HCT116 (cell line): ENCODE measurements around the gene SIK1. TPM values are rescaled to one million over a fixed set of nuclear protein-coding genes. Genes with fewer than 3 reads are reported as not detected.
"Not testable (repeated sequence)": the region's sequence is repeated elsewhere in the genome, so short reads cannot be mapped to it uniquely, and the experiment has no call there.

Experiments
- ATAC-seq: fragments of 200-7000 bp; cut with Tn5 transposase; 2 replicates; pipeline ENCODE4 v1.9.1; 2020; ENCODE audit warnings: mild to moderate bottlenecking, moderate library complexity
- BruUV-seq: library from RNA; stranded (reverse); fragments of 400-500 nt; replicated peaks from 2 replicates; lab custom pipeline; 2021; lab: Mats Ljungman, UMichigan
- CTCF ChIA-PET: fragments of 300-600 bp; sonication (Branson Sonifier 250); formaldehyde crosslinking; loops from one replicate; lab custom pipeline; 2021; ENCODE audit warnings: antibody characterized with exemption; lab: Charles Lee
- POLR2A ChIA-PET: fragments of 300-600, 350-600 bp; sonication (Branson Sonifier 250); formaldehyde crosslinking; loops from one replicate; lab custom pipeline; 2021; ENCODE audit warnings: antibody characterized with exemption; lab: Charles Lee
- RAD21 ChIA-PET, 2 experiments: fragments of 300-600 bp; sonication (Branson Sonifier 250); formaldehyde crosslinking; loops; one replicate each; lab custom pipeline; 2023; ENCODE audit warnings: low total read pairs in 2 of 2; ENCODE audit not compliant: uncharacterized antibody in 2 of 2, unreplicated experiment in 2 of 2, low non-redundant PET in 1 of 2; lab: Charles Lee
- DNase-seq: peaks from one replicate; pipeline ENCODE4 v3.0.0-alpha.2; 2010; ENCODE audit warnings: low read depth, low spot score
- H2AFZ ChIP-seq: fragments of 200-600 bp; shearing (Covaris generic), sonication (generic); 2 replicates; pipeline ENCODE4 v1.6.1; 2017; ENCODE audit warnings: low read depth, mixed run types, mixed read lengths, antibody characterized with exemption, low read length; ENCODE audit not compliant: poor library complexity, severe bottlenecking
- H3K27ac ChIP-seq: 2 replicates; pipeline ENCODE4 v1.5.1; 2012; ENCODE audit warnings: low read depth, low read length
- H3K27me3 ChIP-seq: fragments of 200-600 bp; sonication (generic); 2 replicates; pipeline ENCODE4 v1.6.1; 2016; ENCODE audit warnings: mixed run types, low read length, mixed read lengths; ENCODE audit not compliant: insufficient read depth
- H3K36me3 ChIP-seq, 2 experiments: fragments of 200-500 bp in 1 of 2; fragments of 200-600 bp in 1 of 2; sonication (Bioruptor generic) in 1 of 2; sonication (generic) in 1 of 2; 2 replicates each; pipeline versions ENCODE4 v1.5.1 to v1.6.1; 2014 to 2016; ENCODE audit warnings: low read length in 2 of 2, inconsistent platforms in 1 of 2, mixed read lengths in 1 of 2, mixed run types in 1 of 2; ENCODE audit not compliant: insufficient read depth in 2 of 2, control insufficient read depth in 1 of 2
- H3K4me1 ChIP-seq, 2 experiments: fragments of 200-600 bp in 1 of 2; sonication (generic) in 1 of 2; 2 replicates each; pipeline versions ENCODE4 v1.5.1 to v1.6.1; 2012 to 2017; ENCODE audit warnings: low read length in 2 of 2, inconsistent platforms in 1 of 2, mild to moderate bottlenecking in 1 of 2, mixed read lengths in 1 of 2, mixed run types in 1 of 2, moderate library complexity in 1 of 2; ENCODE audit not compliant: insufficient read depth in 2 of 2, control insufficient read depth in 1 of 2
- H3K4me2 ChIP-seq: fragments of 200-600 bp; sonication (generic); 2 replicates; pipeline ENCODE4 v1.6.1; 2017; ENCODE audit warnings: mixed run types, low read length, mixed read lengths
- H3K4me3 ChIP-seq, 2 experiments: fragments of 200-600 bp in 1 of 2; sonication (generic) in 1 of 2; replicated peaks in 1 of 2; 2 replicates each; pipeline ENCODE4 v1.5.1; 2011 to 2016; ENCODE audit warnings: low read length in 2 of 2, control low read depth in 1 of 2, low read depth in 1 of 2, mild to moderate bottlenecking in 1 of 2, mixed read lengths in 1 of 2, mixed run types in 1 of 2
- H3K79me2 ChIP-seq: fragments of 200-600 bp; sonication (generic); 2 replicates; pipeline ENCODE4 v1.6.1; 2017; ENCODE audit warnings: mild to moderate bottlenecking, mixed run types, low read length, moderate library complexity, mixed read lengths; ENCODE audit not compliant: insufficient read depth
- H3K9ac ChIP-seq: fragments of 200-600 bp; sonication (generic); 2 replicates; pipeline ENCODE4 v1.6.1; 2016; ENCODE audit warnings: low read length, mixed read lengths
- H3K9me2 ChIP-seq: fragments of 200-600 bp; sonication (generic), shearing (Covaris generic); 2 replicates; pipeline ENCODE4 v1.6.1; 2017; ENCODE audit warnings: mixed run types, mild to moderate bottlenecking, moderate library complexity; ENCODE audit not compliant: insufficient read depth
- H3K9me3 ChIP-seq, 2 experiments: fragments of 200-500 bp in 1 of 2; fragments of 200-600 bp in 1 of 2; sonication (Bioruptor generic) in 1 of 2; sonication (generic) in 1 of 2; 2 replicates each; pipeline ENCODE4 v1.6.1; 2014 to 2017; ENCODE audit warnings: low read length in 2 of 2, mixed read lengths in 2 of 2, inconsistent platforms in 1 of 2, low read depth in 1 of 2, mild to moderate bottlenecking in 1 of 2, mixed run types in 1 of 2, moderate library complexity in 1 of 2; ENCODE audit not compliant: control insufficient read depth in 1 of 2, insufficient read depth in 1 of 2
- H4K20me1 ChIP-seq: fragments of 200-600 bp; sonication (generic), shearing (Covaris generic); 2 replicates; pipeline ENCODE4 v1.6.1; 2017; ENCODE audit warnings: mixed run types, mild to moderate bottlenecking, moderate library complexity; ENCODE audit not compliant: insufficient read depth
- intact Hi-C: fragments of 100-400 bp; cut with micrococcal nuclease; formaldehyde crosslinking; loops from 2 replicates; pipeline ENCODE4 v1.10.0; 2022
- total RNA-seq: library from RNA; stranded (reverse); gene quantifications from one replicate; pipeline ENCODE4 v1.2.1, GENCODE V29; 2021; ENCODE audit not compliant: unreplicated experiment

The SIK1 gene
- total RNA-seq, 1 experiment from 2014 or later, result 14.7 TPM

- not testable (repeated sequence) for DNase-seq
Measured at GRCh38 chr21:43382902-43383301, 44.0 kb downstream of the SIK1 start.

GRCh38 chr21:43380852-43381533 lies 45.9 kb downstream of the SIK1 start:
- H3K27ac ChIP-seq, H3K36me3 ChIP-seq, CTCF ChIA-PET, H3K9me2 ChIP-seq, POLR2A ChIA-PET, H3K9me3 ChIP-seq, H3K4me2 ChIP-seq, H3K79me2 ChIP-seq, H3K9ac ChIP-seq, ATAC-seq, DNase-seq, H3K4me3 ChIP-seq, H2AFZ ChIP-seq, H3K27me3 ChIP-seq, H4K20me1 ChIP-seq, BruUV-seq, intact Hi-C loops, RAD21 ChIA-PET, H3K4me1 ChIP-seq: not testable (repeated sequence)

More at GRCh38 chr21:43382902-43383301, 44.0 kb downstream of the SIK1 start:
- POLR2A ChIA-PET, H3K27ac ChIP-seq, H3K9me2 ChIP-seq, H3K9ac ChIP-seq, H3K9me3 ChIP-seq, ATAC-seq, H3K4me3 ChIP-seq, H2AFZ ChIP-seq, H3K79me2 ChIP-seq, BruUV-seq, H3K4me1 ChIP-seq, CTCF ChIA-PET, H3K27me3 ChIP-seq, H3K4me2 ChIP-seq, intact Hi-C loops, H3K36me3 ChIP-seq, RAD21 ChIA-PET, H4K20me1 ChIP-seq: not testable (repeated sequence)

GRCh38 chr21:43380337-43380736 lies 46.6 kb downstream of the SIK1 start:
- BruUV-seq, H3K27ac ChIP-seq, DNase-seq, H3K4me3 ChIP-seq, H3K4me1 ChIP-seq, H3K9me2 ChIP-seq, H3K27me3 ChIP-seq, ATAC-seq, H3K36me3 ChIP-seq, CTCF ChIA-PET, H2AFZ ChIP-seq, POLR2A ChIA-PET, H3K79me2 ChIP-seq, H4K20me1 ChIP-seq, H3K9ac ChIP-seq, H3K9me3 ChIP-seq, H3K4me2 ChIP-seq, intact Hi-C loops, RAD21 ChIA-PET: not testable (repeated sequence)

- H3K9me3 ChIP-seq, CTCF ChIA-PET, H3K79me2 ChIP-seq, H3K27me3 ChIP-seq, DNase-seq, H4K20me1 ChIP-seq, H3K9ac ChIP-seq, H3K27ac ChIP-seq, H3K4me2 ChIP-seq, H3K4me3 ChIP-seq, RAD21 ChIA-PET, H2AFZ ChIP-seq, POLR2A ChIA-PET, H3K36me3 ChIP-seq, BruUV-seq, H3K4me1 ChIP-seq, H3K9me2 ChIP-seq, intact Hi-C loops, ATAC-seq: not testable (repeated sequence)
Measured at GRCh38 chr21:43379626-43380122, 47.3 kb downstream of the SIK1 start.
